Esophagus (tissue), 2 donors: Measurements from ENCODE around the gene SLFN13. TPM values are rescaled to one million over a fixed set of nuclear protein-coding genes. Genes with fewer than 3 reads are reported as not detected.

ENCODE experiments used
- H3K27ac ChIP-seq, 2 donors: one replicate each; pipeline ENCODE4 v1.5.1; 2013; ENCODE audit warnings: low read depth in 2 of 2, mild to moderate bottlenecking in 2 of 2, inconsistent platforms in 1 of 2, low read length in 1 of 2, moderate library complexity in 1 of 2
- H3K27me3 ChIP-seq, 2 donors: one replicate each; pipeline ENCODE4 v1.6.1; 2013; ENCODE audit warnings: low read length in 2 of 2, control low read depth in 1 of 2, mild to moderate bottlenecking in 1 of 2; ENCODE audit not compliant: insufficient read depth in 2 of 2, control insufficient read depth in 1 of 2
- H3K36me3 ChIP-seq, 2 donors: one replicate each; pipeline ENCODE4 v1.6.1; 2013; ENCODE audit warnings: low read length in 1 of 2; ENCODE audit not compliant: control insufficient read depth in 2 of 2, insufficient read depth in 2 of 2
- H3K4me1 ChIP-seq, 2 donors: one replicate each; pipeline ENCODE4 v1.6.1; 2013; ENCODE audit warnings: low read length in 1 of 2; ENCODE audit not compliant: control insufficient read depth in 2 of 2, insufficient read depth in 2 of 2
- H3K4me3 ChIP-seq, 2 donors: one replicate each; pipeline ENCODE4 v1.5.1; 2013; ENCODE audit warnings: low read length in 2 of 2, mild to moderate bottlenecking in 2 of 2, low read depth in 1 of 2, moderate library complexity in 1 of 2
- H3K9me3 ChIP-seq, 2 donors: one replicate each; pipeline ENCODE4 v1.6.1; 2013; ENCODE audit warnings: mild to moderate bottlenecking in 2 of 2, low read depth in 1 of 2, low read length in 1 of 2, moderate library complexity in 1 of 2; ENCODE audit not compliant: control insufficient read depth in 2 of 2, insufficient read depth in 1 of 2
- WGBS, 2 donors: extraction: QIAGEN DNeasy Blood & Tissue Kit; methylation state at CpG; one replicate each; pipeline ENCODE4 v1.1.7; 2013; 5-methylcytosine and 5-hydroxymethylcytosine counted together
- polyA plus RNA-seq, 2 donors: library from polyadenylated mRNA; stranded (reverse); fragments of 200-250 nt; gene quantifications; one replicate each; pipeline ENCODE4 v1.2.3, GENCODE V29; 2013
- donor health status: healthy with polysubstance abuse.
- donor health status: Bipolar disorder and iron deficiency.

The SLFN13 gene
- 1 to 10 TPM; 3.7 to 6.0 TPM for polyA plus RNA-seq

GRCh38 chr17:35448214-35448898, at the start of gene SLFN13:
Gene SLFN13, minus strand, starts transcription at chr17:35448766. Its CDS starts 3,086 bp downstream, at chr17:35445680.
- H3K4me1 ChIP-seq: no peaks in the 10 kb centered on the region
- no peaks in the 10 kb centered on the region for H3K27me3 ChIP-seq
- peak within 1 kb of the TSS; percentile 59 to 66 for H3K27ac ChIP-seq
- 2% methylated on average over 44 of the region's 44 CpGs for WGBS, 2 donors
- H3K36me3 ChIP-seq: no peaks in the 10 kb centered on the region
- H3K9me3 ChIP-seq: no peaks in the 10 kb centered on the region
- peak within 1 kb of the TSS; percentile 53 to 57 for H3K4me3 ChIP-seq

- H3K9me3 ChIP-seq: no peaks in the 10 kb centered on the region
- H3K36me3 ChIP-seq: no peaks in the 10 kb centered on the region
- no peak overlapping the region for H3K27ac ChIP-seq
- 38 to 47% methylated on average over 30 of the region's 30 CpGs for WGBS, 2 donors
- H3K27me3 ChIP-seq: peaks cover 0 to 2% of the 10 kb centered on the region in 2 donors
- no peak overlapping the region for H3K4me3 ChIP-seq
- peaks cover 0 to 6% of the 10 kb centered on the region in 2 donors for H3K4me1 ChIP-seq
Observed at GRCh38 chr17:35496451-35497290, 48.1 kb upstream of the SLFN13 start.

- Histone ChIP-seq H3K4me3 (no peak overlapping the region), H3K27me3 (peaks cover 0 to 2% of the 10 kb centered on the region in 2 donors), H3K9me3 (peaks cover 0 to 9% of the 10 kb centered on the region in 2 donors), H3K4me1 (peaks cover 2 to 6% of the 10 kb centered on the region in 2 donors), H3K27ac (no peak overlapping the region), H3K36me3 (no peaks in the 10 kb centered on the region)
- WGBS, 2 donors: 9 to 19% methylated on average over 2 of the region's 2 CpGs
Observed at GRCh38 chr17:35493040-35493439, 44.5 kb upstream of the SLFN13 start.

GRCh38 chr17:35491417-35491816, 42.9 kb upstream of the SLFN13 start:
- H3K27ac ChIP-seq: no peak overlapping the region
- H3K36me3 ChIP-seq: no peaks in the 10 kb centered on the region
- H3K9me3 ChIP-seq: peaks cover 0 to 10% of the 10 kb centered on the region in 2 donors
- 33 to 44% methylated on average over 3 of the region's 3 CpGs for WGBS, 2 donors
- H3K4me3 ChIP-seq: no peak overlapping the region
- H3K4me1 ChIP-seq: peaks cover 3 to 4% of the 10 kb centered on the region in 2 donors
- H3K27me3 ChIP-seq: no peaks in the 10 kb centered on the region

DNA sequence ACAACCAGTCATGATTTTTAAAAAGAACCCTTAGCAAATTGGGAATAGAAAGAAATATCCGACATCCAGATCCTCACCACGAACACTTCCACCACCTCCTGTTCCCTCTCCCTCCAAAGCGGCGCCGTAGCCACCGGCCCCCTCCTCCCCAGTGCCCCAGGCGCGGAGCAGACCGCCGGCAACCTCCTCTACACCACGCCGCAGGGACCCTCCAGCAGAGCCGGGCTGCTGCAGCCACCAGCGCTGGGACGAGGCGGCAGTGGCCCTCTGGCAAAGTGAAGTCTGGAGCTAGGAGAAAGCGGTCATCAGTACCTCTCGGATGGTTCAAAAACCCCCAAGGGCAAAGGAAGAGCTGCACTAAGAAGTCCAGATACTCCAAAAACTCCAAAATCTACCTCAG, 41.4 kb upstream of the SLFN13 start:
- peaks cover 0 to 10% of the 10 kb centered on the region in 2 donors for H3K9me3 ChIP-seq
- WGBS, 2 donors: 30 to 40% methylated on average over 18 of the region's 18 CpGs
- H3K27ac ChIP-seq: no peak overlapping the region
- no peaks in the 10 kb centered on the region for H3K36me3 ChIP-seq
- H3K27me3 ChIP-seq: no peaks in the 10 kb centered on the region
- peaks cover 0 to 3% of the 10 kb centered on the region in 2 donors for H3K4me1 ChIP-seq
- H3K4me3 ChIP-seq: no peak overlapping the region

GRCh38 chr17:35488991-35489390, 40.4 kb upstream of the SLFN13 start:
- Histone ChIP-seq H3K27me3 (no peaks in the 10 kb centered on the region), H3K4me3 (no peak overlapping the region), H3K36me3 (no peaks in the 10 kb centered on the region), H3K4me1 (peaks cover 0 to 3% of the 10 kb centered on the region in 2 donors), H3K9me3 (peaks cover 0 to 10% of the 10 kb centered on the region in 2 donors), H3K27ac (no peak overlapping the region)
- 46 to 53% methylated on average over 15 of the region's 15 CpGs for WGBS, 2 donors

DNA sequence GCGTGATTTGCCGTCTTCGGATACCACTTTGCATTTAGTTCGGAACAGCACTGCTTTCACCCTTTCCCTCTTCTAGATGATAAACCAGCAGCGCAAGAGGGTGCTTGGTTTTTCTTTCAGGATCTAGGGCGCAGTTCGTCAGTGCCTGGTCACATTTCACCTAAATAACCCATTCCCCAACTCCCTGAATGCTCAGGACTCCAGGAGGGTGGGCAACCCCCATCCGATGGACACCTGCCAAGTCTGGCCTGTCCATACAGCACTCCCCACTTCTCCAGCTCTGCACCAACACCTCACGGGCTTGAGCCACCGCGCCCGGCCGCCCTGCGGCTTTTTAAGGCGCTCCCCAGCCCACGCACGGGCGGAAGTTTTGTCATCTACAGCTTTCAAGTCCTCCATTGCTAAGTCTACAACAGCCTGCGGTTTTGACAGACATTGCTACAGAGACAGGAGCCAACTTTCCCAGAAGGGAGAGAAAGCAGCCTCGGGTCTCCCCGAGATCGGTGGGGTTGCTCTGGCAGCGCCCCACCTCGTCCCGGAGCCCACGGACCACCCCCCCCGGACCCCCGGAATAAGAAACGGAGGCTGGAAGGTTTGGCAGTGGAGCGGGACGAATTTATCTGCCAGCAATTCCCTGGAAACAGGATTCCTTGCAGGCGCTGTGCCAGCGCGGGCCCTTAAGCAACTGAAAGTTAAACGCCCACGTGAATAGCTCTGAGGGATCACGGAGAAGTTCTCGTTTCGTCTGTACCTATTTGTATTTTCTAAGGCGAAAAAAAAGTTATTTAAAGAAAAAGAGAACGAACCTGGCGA, 38.6 kb upstream of the SLFN13 start:
- Histone ChIP-seq H3K27ac (peak overlapping the region; percentile 29 to 53), H3K4me3 (peak overlapping the region; percentile 56 to 57), H3K9me3 (peaks cover 0 to 10% of the 10 kb centered on the region in 2 donors), H3K36me3 (no peaks in the 10 kb centered on the region), H3K4me1 (peaks cover 0 to 3% of the 10 kb centered on the region in 2 donors), H3K27me3 (no peaks in the 10 kb centered on the region)
- WGBS, 2 donors: 11% methylated on average over 42 of the region's 42 CpGs

GRCh38 chr17:35479271-35479670, 30.7 kb upstream of the SLFN13 start:
- no peaks in the 10 kb centered on the region for H3K27me3 ChIP-seq
- H3K9me3 ChIP-seq: no peaks in the 10 kb centered on the region
- H3K4me3 ChIP-seq: no peak overlapping the region
- WGBS, 2 donors: 70 to 80% methylated on average over 5 of the region's 5 CpGs
- H3K36me3 ChIP-seq: no peaks in the 10 kb centered on the region
- no peaks in the 10 kb centered on the region for H3K4me1 ChIP-seq
- H3K27ac ChIP-seq: no peak overlapping the region

- WGBS, 2 donors: 75 to 82% methylated on average over 5 of the region's 5 CpGs
- no peaks in the 10 kb centered on the region for H3K27me3 ChIP-seq
Observed at GRCh38 chr17:35477248-35477647, 28.7 kb upstream of the SLFN13 start.

More at GRCh38 chr17:35477248-35477647, 28.7 kb upstream of the SLFN13 start:
- Histone ChIP-seq H3K36me3 (no peaks in the 10 kb centered on the region), H3K4me3 (no peak overlapping the region), H3K4me1 (no peaks in the 10 kb centered on the region), H3K9me3 (no peaks in the 10 kb centered on the region), H3K27ac (no peak overlapping the region)
